Stimulated activated CD8-positive, alpha-beta memory T cell treated with anti-CD3 and anti-CD28 coated beads, Interleukin-15, amount 100 ng/mL, for 48 hours (primary cell): ENCODE measurements around the gene ASB2.

ENCODE experiments used
- DNase-seq, 2 donors: peaks; one replicate each; pipeline ENCODE4 v3.0.0-alpha.2; 2020; ENCODE audit warnings: low read depth in 2 of 2

ASB2 gene

GRCh38 chr14:94000267-94000666 lies 23.9 kb upstream of the ASB2 start:
- no peak for DNase-seq

DNA sequence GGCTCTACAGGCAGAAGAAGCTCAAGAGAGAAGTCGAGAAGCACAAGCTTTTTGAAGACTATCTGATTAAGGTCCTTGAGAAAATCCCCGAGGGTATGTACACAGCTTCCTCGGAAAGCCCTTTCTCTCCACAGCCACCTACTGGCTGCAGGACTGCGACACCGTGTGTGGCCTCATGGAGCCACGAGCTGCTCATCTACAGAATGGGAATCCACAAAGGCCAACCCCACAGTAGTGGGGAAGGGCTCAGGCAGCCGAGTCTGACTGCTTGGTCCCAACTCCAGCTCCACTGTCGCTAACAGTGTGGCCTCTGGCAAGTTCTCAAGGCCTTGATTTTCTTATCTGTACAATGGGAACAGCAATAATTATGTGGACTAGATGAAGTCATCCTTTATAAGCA lies 23.2 kb upstream of the ASB2 start:
- DNase-seq = no peak

DNA sequence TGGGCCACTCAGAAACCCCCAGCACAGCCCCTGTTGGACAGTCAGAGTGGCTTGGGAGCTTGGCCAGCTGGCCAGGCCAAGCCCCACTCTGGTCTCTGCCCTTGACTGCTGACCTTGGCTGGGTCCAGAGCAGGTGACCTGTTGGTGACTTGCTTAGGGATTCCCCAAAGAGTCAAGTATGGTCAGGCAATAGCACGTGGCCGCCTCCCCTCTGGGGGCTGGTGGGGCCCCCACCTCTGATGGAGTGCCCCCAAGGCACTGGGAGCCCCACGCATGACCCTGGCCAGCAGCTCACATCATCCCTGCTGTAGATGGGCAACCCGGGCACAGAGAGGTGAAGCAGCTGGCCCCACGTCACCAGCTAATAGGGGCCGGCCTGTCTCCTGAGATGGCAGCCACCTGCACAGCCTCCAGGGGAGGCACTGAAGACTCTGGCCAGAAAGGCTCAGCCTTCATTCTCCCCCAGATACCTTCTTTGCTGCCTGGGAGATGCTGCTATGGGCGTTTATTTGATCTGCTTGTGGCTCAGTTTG lies 22.6 kb upstream of the ASB2 start:
- no peak for DNase-seq

DNA sequence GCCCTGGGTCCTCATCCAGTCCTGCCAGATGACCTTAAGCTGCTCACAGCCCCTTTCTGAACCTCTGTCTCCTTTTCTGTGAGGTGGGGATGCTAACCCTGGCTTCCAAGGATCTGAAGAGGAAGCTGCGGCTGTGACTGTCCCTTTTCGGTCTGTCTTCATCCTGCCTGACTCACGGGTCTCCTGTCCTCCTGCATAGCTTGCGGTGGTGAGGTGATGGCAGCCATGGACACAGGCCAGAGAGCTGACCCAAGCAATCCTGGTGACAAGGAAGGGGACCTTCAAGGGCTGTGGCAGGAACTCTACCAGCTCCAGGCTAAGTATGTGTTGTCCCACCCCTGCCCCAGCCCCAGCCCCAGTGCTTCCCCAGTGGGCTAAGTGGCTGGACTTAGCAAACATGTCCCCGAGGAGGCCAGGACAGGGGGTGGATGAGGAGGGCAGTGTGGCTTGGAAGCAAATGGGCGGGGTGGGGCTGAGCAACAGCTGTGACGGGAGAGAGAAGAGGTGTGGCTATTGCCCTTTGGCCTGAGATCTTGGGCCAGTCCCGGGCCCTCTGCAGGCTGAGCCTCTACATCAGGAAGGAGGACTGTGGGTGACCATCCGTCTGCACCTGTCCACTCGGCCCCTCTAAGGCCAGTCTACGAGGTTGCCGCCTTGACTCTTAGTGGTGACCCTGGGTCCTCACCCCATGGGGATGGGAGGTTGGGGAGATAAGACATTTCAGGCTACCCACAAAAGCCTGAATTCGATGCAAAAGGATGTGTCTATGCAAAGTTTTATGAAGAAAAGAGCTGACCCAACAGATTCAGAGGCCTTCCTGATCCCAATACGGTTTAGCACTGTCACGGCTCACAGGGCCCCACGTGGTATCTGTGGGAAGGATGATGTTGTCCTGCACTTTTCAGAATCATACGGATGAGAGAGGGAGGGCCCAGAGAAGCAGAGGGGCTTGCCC lies 21.8 kb upstream of the ASB2 start:
- no peak for DNase-seq

- DNase-seq = no peak
Observed at GRCh38 chr14:93997082-93997481, 20.7 kb upstream of the ASB2 start, which contains the start of gene CCDC197. Gene CCDC197 (plus strand): TSS chr14:93997301. CDS start chr14:93998132, 831 bp downstream.

- no peak for DNase-seq
Observed at GRCh38 chr14:93996130-93996695, 19.8 kb upstream of the ASB2 start.

DNA sequence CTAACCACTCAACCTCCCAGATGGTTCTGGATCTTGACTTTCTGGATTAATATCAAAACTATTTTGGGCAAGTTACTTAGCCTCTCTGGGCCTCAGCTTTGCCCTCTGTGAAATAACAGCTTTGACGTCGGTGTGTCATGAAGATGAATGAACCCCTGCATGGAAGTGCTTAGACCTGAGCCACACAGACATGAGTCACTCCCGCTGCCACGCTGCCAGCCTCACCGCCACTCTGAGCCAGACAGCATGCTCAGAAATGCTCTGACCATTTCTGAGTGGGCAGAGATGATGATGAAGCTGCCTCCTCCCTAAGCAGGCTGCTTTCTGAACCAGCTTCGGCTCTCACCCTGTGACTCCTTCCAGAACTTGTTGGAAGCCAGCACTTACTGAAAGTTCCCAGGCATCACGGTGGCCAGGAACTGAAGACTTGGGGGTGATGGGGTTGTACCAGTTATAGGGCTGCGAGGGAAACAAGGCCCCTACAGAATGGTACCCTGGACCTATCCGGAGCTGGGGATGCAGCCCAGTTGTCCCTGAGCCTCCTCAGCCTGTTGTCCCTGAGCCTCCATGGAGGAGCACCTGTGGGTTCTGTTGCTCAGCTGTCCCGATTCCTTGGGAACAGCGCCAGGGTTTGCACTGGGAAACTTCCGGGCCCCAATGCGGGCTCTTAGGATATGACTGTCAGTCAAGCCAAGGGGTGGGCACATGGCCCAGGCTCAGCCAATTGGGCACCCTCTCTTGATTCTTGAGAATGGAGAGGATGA lies 18.7 kb upstream of the ASB2 start:
- peak; percentile 55 to 73 for DNase-seq

DNA sequence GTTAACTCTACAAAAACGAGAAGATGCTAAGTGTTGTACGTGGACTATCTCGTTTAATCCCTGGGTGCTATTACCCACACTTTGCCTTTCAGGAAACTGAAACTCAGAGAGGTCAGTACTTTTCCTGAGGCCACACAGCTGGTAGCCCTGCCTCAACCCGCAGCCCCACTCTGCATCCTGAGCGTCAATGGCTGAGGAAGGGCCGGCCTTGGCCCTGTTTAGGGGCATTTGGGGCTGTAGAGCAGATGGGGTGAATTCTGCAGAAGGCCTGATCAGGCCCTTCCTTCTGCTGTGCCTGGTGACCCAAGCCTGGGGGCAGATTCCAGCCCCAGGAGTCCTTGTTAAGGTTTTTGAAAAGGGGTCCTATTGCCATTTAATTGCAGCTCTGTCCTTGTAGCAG lies 17.0 kb upstream of the ASB2 start:
- DNase-seq = no peak

DNA sequence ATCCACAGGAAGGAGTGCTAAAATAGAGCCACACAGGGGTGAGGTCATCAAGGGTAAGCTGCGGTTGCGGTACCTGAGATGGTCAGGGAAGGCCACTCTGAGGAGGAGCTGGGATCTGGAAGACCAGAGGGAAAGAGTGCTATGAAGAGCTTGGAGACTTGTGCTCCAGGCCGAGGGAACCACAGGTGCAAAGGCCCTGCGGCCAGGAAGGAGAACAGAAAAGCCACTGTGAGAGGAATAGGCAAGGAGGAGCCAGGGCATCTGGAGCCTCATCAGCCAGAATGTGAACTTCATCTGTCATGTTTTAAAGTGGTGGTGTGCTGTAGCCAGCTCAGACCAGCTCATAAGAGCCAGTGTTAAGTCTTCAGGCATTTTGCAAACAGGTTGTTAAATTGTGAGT lies 15.3 kb upstream of the ASB2 start:
- DNase-seq = no peak

GRCh38 chr14:93991212-93991611 lies 14.8 kb upstream of the ASB2 start:
- no peak for DNase-seq

DNA sequence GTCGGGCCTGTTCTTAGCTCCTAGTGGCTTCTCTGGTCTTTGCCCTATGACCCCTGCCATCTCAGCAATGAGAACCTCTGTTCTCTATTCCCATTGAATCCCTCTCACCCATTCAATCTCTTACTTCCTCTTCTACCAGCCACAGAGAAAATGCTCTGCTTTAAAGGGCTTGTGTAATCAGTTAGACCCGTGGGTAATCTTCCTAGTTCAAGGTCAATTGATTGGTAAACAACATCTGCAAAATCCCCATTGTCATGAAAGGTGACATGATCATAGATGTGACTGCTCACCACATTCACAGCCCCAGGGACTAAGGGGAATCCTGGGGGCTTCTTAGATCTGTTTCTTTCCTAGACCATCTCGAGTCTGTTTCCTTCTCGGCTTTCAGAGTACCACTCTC lies 13.6 kb upstream of the ASB2 start:
- DNase-seq = no peak

DNA sequence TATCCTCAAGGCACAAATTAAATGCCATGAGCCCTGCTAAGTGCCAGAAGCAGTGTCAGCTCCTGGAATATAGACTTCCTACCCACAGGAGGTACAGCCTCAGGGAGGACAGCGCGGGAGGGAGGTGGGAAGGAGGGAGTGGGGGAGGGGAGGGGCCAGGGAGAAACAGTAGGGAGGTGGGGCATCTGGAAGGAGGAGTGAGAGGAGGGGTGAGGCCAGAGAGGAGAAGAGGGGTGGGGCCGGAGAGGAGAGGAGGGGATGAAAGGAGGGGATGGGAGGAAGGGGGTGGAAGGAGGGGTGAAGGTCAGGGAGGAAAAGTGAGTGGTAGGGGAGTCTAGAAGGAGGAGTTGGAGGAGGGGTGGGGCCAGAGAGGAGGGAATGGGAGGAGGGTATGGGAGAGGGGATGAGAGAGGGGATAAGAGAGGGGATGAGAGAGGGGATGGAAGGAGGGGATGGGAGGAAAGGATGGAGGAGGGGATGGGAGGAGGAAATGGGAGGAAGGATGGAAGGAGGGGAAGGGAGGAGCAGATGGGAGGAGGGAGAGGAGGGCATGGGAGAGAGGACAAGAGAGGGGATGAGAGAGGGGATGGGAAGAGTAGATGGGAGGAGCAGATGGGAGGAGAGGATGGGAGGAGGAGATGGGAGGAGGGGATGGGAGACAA lies 11.6 kb upstream of the ASB2 start:
- DNase-seq = no peak

- no peak for DNase-seq
Observed at GRCh38 chr14:93987376-93987775, 11.0 kb upstream of the ASB2 start.

- DNase-seq = no peak
Observed at GRCh38 chr14:93986955-93987354, 10.6 kb upstream of the ASB2 start.

GRCh38 chr14:93984987-93985410 lies 8.6 kb upstream of the ASB2 start:
- DNase-seq = no peak

DNA sequence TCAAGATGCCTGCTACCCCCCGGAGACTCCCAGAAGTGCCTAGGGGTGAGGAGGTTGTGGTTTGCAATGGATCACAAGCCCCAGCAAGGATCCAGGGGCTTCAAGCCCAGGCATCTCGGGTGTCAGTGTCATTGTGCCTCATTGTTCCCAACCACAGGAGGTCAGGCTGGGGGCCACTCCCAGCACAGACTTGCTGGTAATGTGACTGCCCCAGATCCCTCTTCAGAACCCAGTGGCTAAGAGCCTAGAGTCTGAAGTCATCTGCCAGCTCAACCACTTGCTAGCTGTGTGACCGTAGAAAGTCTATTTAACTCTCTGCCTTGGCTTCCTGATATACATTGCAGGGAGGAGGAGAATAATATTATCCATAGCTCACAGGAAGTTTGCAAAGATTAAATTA lies 7.7 kb upstream of the ASB2 start:
- DNase-seq = no peak

DNA sequence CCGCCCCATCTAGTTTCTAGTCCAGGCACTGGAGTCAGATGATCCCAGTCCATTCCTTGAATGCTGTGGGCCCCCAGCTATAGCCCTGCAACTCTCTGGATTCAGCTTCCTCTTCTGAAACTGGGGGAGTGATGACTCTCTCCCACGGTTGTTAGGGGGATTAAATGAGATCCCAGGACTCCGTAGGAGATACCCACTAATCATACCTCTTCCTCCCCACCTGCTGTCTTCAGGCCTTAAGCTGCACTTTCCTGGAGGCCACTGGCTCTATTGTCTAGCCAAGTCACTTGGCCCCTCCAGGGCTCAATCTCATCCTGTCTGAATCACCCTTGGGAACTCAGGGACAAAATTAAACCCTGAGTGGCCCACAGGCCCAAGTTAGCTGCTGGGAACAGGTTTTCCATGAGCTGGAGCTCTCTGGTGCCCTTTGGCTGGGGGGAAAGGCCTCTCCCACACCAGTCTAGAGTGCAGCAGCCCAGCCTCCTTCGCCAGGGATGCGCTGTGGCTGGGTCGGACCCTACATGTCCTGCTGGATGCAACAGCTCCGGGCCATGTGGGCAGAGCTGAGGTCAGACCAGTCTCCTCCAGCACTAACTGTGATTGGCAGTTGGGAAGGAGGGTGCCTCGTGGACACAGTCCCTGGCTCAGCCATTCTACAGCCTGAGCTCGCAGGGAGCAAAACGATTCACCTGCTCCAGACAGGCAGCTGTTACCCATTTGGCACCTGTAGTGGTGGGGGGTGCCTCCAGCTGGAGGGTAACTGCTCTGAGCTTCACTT lies 6.0 kb upstream of the ASB2 start:
- no peak for DNase-seq

GRCh38 chr14:93981316-93982229 lies 5.2 kb upstream of the ASB2 start:
- no peak for DNase-seq

GRCh38 chr14:93980456-93981201 lies 4.3 kb upstream of the ASB2 start:
- no peak for DNase-seq
